Activated gamma-delta T cell treated with anti-CD3 and anti-CD28 coated beads, Interleukin-2, amount 50 U/mL, for 16 hours (primary cell): Measurements from ENCODE around the gene ENKD1.

ENCODE experiments used
- DNase-seq: peaks from one replicate; pipeline ENCODE4 v3.0.0-alpha.2; 2020; ENCODE audit warnings: low read depth

The ENKD1 gene

GRCh38 chr16:67650023-67650422 lies 16.5 kb downstream of the ENKD1 start:
- DNase-seq, result no peak

GRCh38 chr16:67649494-67649931 lies 17.0 kb downstream of the ENKD1 start:
- DNase-seq, result no peak

- no peak for DNase-seq
Measured at GRCh38 chr16:67648764-67649407, 17.7 kb downstream of the ENKD1 start.

GRCh38 chr16:67648088-67648763 lies 18.3 kb downstream of the ENKD1 start:
- no peak for DNase-seq

GRCh38 chr16:67647681-67648080 lies 18.9 kb downstream of the ENKD1 start:
- DNase-seq, result no peak

GRCh38 chr16:67647111-67647651 lies 19.4 kb downstream of the ENKD1 start:
- DNase-seq, result no peak

- no peak for DNase-seq
Measured at GRCh38 chr16:67645397-67646121, 21.0 kb downstream of the ENKD1 start.

GRCh38 chr16:67644038-67644437 lies 22.5 kb downstream of the ENKD1 start:
- no peak for DNase-seq

- no peak for DNase-seq
Measured at GRCh38 chr16:67641779-67642708, 24.5 kb downstream of the ENKD1 start.

- DNase-seq, result no peak
Measured at GRCh38 chr16:67637625-67638024, 28.9 kb downstream of the ENKD1 start.

- no peak for DNase-seq
Measured at GRCh38 chr16:67636713-67637112, 29.8 kb downstream of the ENKD1 start.

GRCh38 chr16:67632415-67633172 lies 34.0 kb downstream of the ENKD1 start:
- DNase-seq, result no peak

GRCh38 chr16:67628216-67628615 lies 38.3 kb downstream of the ENKD1 start:
- no peak for DNase-seq

GRCh38 chr16:67613808-67614207 lies 52.7 kb downstream of the ENKD1 start:
- no peak for DNase-seq
